HepG2 (cell line): ENCODE measurements around the gene SYT9. TPM values are rescaled to one million over a fixed set of nuclear protein-coding genes. Genes with fewer than 3 reads are reported as not detected.

ENCODE experiments used
- DNMT1 ChIP-seq: sonication (generic); formaldehyde crosslinking; IDR thresholded peaks from 2 replicates; pipeline ENCODE4 v1.5.1; 2020; ENCODE audit warnings: mild to moderate bottlenecking, missing genetic modification reagents
- FOXM1 ChIP-seq: sonication (generic); formaldehyde crosslinking; IDR thresholded peaks from 2 replicates; pipeline ENCODE4 v1.5.0; 2020; ENCODE audit warnings: missing genetic modification reagents
- GTF3A ChIP-seq: sonication (generic); formaldehyde crosslinking; conservative IDR thresholded peaks from 2 replicates; pipeline ENCODE4 v1.4.0; 2020; ENCODE audit warnings: mild to moderate bottlenecking, missing genetic modification reagents
- HDAC2 ChIP-seq: sonication (generic); formaldehyde crosslinking; IDR thresholded peaks from 2 replicates; pipeline ENCODE4 v1.4.0; 2020; ENCODE audit warnings: missing genetic modification reagents
- HNRNPLL ChIP-seq: fragments of 200-400 bp; formaldehyde crosslinking; IDR thresholded peaks from 2 replicates; pipeline ENCODE4 v1.6.1; 2017; ENCODE audit warnings: mild to moderate bottlenecking, low read depth, low read length; ENCODE audit not compliant: poor library complexity, severe bottlenecking
- KDM3A ChIP-seq: IDR thresholded peaks from 2 replicates; pipeline ENCODE4 v1.6.1; 2018; ENCODE audit warnings: low read depth, missing compliant biosample characterization
- KLF16 ChIP-seq, 2 experiments: sonication (generic) in 1 of 2; formaldehyde crosslinking in 1 of 2; IDR thresholded peaks; 2 replicates each; pipeline versions ENCODE4 v1.6.1 to v1.8.0; 2016 to 2023; ENCODE audit warnings: missing genetic modification reagents in 2 of 2, missing compliant biosample characterization in 1 of 2
- MED1 ChIP-seq: sonication (generic); formaldehyde crosslinking; IDR thresholded peaks from 2 replicates; pipeline ENCODE4 v1.4.0; 2020; ENCODE audit warnings: missing genetic modification reagents
- MIER3 ChIP-seq: IDR thresholded peaks from 2 replicates; pipeline ENCODE4 v1.6.1; 2016; ENCODE audit warnings: missing compliant biosample characterization, borderline replicate concordance
- NFYC ChIP-seq: IDR thresholded peaks from 2 replicates; pipeline ENCODE4 v1.6.1; 2016; ENCODE audit warnings: missing genetic modification reagents, missing compliant biosample characterization
- ONECUT2 ChIP-seq: sonication (generic); formaldehyde crosslinking; IDR thresholded peaks from 2 replicates; pipeline ENCODE4 v1.4.0; 2020; ENCODE audit warnings: missing genetic modification reagents
- SUZ12 ChIP-seq: fragments of 150-350 bp; IDR thresholded peaks from 2 replicates; pipeline ENCODE4 v1.6.1; 2014; ENCODE audit warnings: low read depth, low read length
- TGIF2 ChIP-seq: IDR thresholded peaks from 2 replicates; pipeline ENCODE4 v1.6.1; 2016; ENCODE audit warnings: control low read depth, missing compliant biosample characterization
- U2AF1 ChIP-seq: fragments of 200-400 bp; formaldehyde crosslinking; optimal IDR thresholded peaks from 2 replicates; pipeline ENCODE3; 2017; ENCODE audit warnings: mild to moderate bottlenecking, low read depth, low read length
- YEATS4 ChIP-seq: sonication (generic); formaldehyde crosslinking; IDR thresholded peaks from 2 replicates; pipeline ENCODE4 v1.4.0; 2020; ENCODE audit warnings: missing genetic modification reagents, borderline replicate concordance
- YY1 ChIP-seq: IDR thresholded peaks from 2 replicates; pipeline ENCODE4 v1.6.1; 2011; ENCODE audit warnings: low read length, low read depth, moderate library complexity, mild to moderate bottlenecking; ENCODE audit not compliant: insufficient read depth, insufficient replicate concordance
- ZNF138 ChIP-seq: sonication (generic); formaldehyde crosslinking; IDR thresholded peaks from 2 replicates; pipeline ENCODE4 v1.5.0; 2020; ENCODE audit warnings: mild to moderate bottlenecking, low read depth, missing genetic modification reagents
- ZNF224 ChIP-seq: sonication (generic); formaldehyde crosslinking; IDR thresholded peaks from 2 replicates; pipeline ENCODE4 v1.5.0; 2020; ENCODE audit warnings: mild to moderate bottlenecking, missing genetic modification reagents
- ZNF468 ChIP-seq: sonication (generic); formaldehyde crosslinking; IDR thresholded peaks from 2 replicates; pipeline ENCODE4 v1.8.0; 2022; ENCODE audit warnings: mild to moderate bottlenecking, moderate library complexity, missing genetic modification reagents
- ZNF598 ChIP-seq: sonication (generic); formaldehyde crosslinking; IDR thresholded peaks from 2 replicates; pipeline ENCODE4 v1.5.1; 2020; ENCODE audit warnings: mild to moderate bottlenecking, missing genetic modification reagents, borderline replicate concordance
- ZNF609 ChIP-seq: sonication (generic); formaldehyde crosslinking; IDR thresholded peaks from 2 replicates; pipeline ENCODE4 v1.4.0; 2020; ENCODE audit warnings: mild to moderate bottlenecking, missing genetic modification reagents, borderline replicate concordance
- ZNF619 ChIP-seq: sonication (generic); formaldehyde crosslinking; IDR thresholded peaks from 2 replicates; pipeline ENCODE4 v1.4.0; 2020; ENCODE audit warnings: mild to moderate bottlenecking, missing genetic modification reagents
- ZNF772 ChIP-seq: sonication (generic); formaldehyde crosslinking; IDR thresholded peaks from 2 replicates; pipeline ENCODE4 v1.5.0; 2020; ENCODE audit warnings: mild to moderate bottlenecking, missing genetic modification reagents
- ZNF841 ChIP-seq: sonication (generic); formaldehyde crosslinking; IDR thresholded peaks from 2 replicates; pipeline ENCODE4 v1.8.1; 2023; ENCODE audit warnings: missing genetic modification reagents, borderline replicate concordance
- polyA plus RNA-seq, 8 experiments: library from polyadenylated mRNA; depleted of rRNA in 3 of 8; stranded (reverse) in 7 of 8; unstranded in 1 of 8; fragments of >200 nt; fragmentation: Illumina TruSeq in 4 of 8; extraction: Trizol in 4 of 8; gene quantifications; 2 replicates each; pipeline versions ENCODE4 v1.2.1 to v1.2.3, GENCODE V29; 2011 to 2016; ENCODE audit warnings: low read depth in 4 of 8, missing spikeins in 1 of 8, mixed read lengths in 1 of 8; ENCODE audit not compliant: insufficient read depth in 1 of 8
- total RNA-seq, 5 experiments: library from RNA; depleted of rRNA; stranded (reverse); fragments of >200 nt; fragmentation: Illumina TruSeq; extraction: Trizol; gene quantifications; 2 replicates each; pipeline ENCODE4 v1.2.3, GENCODE V29; 2016; ENCODE audit warnings: low read depth in 1 of 5
- TF ChIP-seq, protein P1 (sequence below): sonication (generic); formaldehyde crosslinking; IDR thresholded peaks from 2 replicates; pipeline ENCODE4 v1.4.0; 2020; ENCODE audit warnings: mild to moderate bottlenecking, missing genetic modification reagents, borderline replicate concordance

SYT9 gene
- total and polyA plus RNA-seq, 2 of the 13 experiments (the other 11 are each of a cell fraction or from before 2014, with no cell fraction given): not detected

DNA sequence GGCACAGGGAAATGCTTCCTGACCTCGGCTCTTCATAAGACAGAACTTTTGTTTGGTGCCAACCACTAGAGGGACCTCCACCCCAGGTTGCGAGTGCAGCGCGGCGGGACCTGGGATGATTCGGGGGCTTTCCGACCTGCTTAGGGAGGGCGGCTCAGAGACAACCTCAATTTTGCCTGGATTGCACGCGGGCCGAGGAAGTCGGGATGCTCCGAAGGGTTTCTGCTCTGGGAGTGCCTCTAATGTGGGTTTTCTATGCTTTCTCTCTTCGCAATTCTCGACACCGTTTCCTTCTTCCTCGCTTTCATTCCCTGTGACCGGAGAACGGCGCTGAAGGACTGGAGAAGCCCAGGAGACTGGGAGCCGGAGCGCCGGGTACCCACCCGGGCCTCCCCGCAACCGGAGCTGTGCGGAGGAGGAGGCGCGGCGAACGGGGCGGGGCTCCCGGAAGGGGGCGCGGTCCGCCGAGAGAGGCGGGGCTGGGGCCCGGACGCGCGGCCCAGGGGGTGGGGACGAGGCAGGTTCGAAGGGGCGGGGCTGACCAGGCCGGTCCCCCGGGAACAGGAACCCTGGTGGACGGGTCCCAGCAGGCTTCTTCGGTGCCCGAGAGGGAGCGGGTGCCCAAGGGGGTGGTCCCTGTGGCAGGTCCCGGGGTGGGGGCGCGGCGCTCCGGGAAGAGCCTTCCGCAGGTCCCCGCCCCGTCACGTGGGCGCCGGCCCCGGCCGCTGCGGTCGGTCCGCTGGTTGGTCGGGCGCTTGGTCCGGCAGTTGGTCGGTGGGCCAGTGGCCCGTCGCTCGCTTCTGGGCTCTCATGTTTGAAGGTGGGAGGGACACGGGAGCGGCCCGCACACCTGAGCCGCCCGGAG lies 261.8 kb downstream of the SYT9 start, which contains the start of gene PPFIBP2 (continued):
- TF ChIP-seq ZNF609 (CRISPR knock-in tag) (no peak), ZNF772 (CRISPR knock-in tag) (peak; percentile 37; the same call in 1 of the 2 replicates), MED1 (CRISPR knock-in tag) (no peak), SUZ12 (no peak), HNRNPLL (peak; percentile 36), MIER3 (CRISPR knock-in tag) (no peak), U2AF1 (no peak), ZNF468 (CRISPR knock-in tag) (no peak), ONECUT2 (CRISPR knock-in tag) (no peak), FOXM1 (no peak), KDM3A (CRISPR knock-in tag) (no peak; the same call in 1 of the 2 replicates), NFYC (CRISPR knock-in tag) (peak; percentile 24; the same call in 1 of the 2 replicates), HDAC2 (CRISPR knock-in tag) (no peak), KLF16 (CRISPR knock-in tag; IDR thresholded peaks at IDR 0.05) (0 out of 4 replicates have a peak, but pooled peaks of 1 of the 2 experiments have one; percentile 26), YY1 (peak; percentile 10), ZNF138 (CRISPR knock-in tag) (no peak), ZNF619 (0 out of 2 replicates have a peak, but pooled peaks have one; percentile 20), GTF3A (CRISPR knock-in tag) (peak; percentile 45; the same call in 1 of the 2 replicates), TGIF2 (CRISPR knock-in tag) (no peak), DNMT1 (CRISPR knock-in tag) (no peak), ZNF841 (CRISPR knock-in tag) (0 out of 2 replicates have a peak, but pooled peaks have one; percentile 47), ZNF598 (CRISPR knock-in tag) (0 out of 2 replicates have a peak, but pooled peaks have one; percentile 58), ZNF224 (CRISPR knock-in tag) (no peak), YEATS4 (CRISPR knock-in tag) (no peak; the same call in 1 of the 2 replicates)
- TF ChIP-seq, protein P1, sequence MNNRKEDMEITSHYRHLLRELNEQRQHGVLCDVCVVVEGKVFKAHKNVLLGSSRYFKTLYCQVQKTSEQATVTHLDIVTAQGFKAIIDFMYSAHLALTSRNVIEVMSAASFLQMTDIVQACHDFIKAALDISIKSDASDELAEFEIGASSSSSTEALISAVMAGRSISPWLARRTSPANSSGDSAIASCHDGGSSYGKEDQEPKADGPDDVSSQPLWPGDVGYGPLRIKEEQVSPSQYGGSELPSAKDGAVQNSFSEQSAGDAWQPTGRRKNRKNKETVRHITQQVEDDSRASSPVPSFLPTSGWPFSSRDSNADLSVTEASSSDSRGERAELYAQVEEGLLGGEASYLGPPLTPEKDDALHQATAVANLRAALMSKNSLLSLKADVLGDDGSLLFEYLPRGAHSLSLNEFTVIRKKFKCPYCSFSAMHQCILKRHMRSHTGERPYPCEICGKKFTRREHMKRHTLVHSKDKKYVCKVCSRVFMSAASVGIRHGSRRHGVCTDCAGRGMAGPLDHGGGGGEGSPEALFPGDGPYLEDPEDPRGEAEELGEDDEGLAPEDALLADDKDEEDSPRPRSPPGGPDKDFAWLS: no peak
